ENCODE data around the gene AAR2.

GRCh38 chr20:36240076-36240475 lies 3.8 kb downstream of the AAR2 start:
- TF ChIP-seq CTCF (IDR thresholded peaks at IDR 0.05), result no peak
- TF ChIP-seq POLR2A (IDR thresholded peaks at IDR 0.05), result no peak

Data from transverse colon (tissue), 3 donors.